Ascending aorta (tissue), 2 donors: ENCODE data around the gene KCND2. TPM values are rescaled to one million over a fixed set of nuclear protein-coding genes. Genes with fewer than 3 reads are reported as not detected.

Experiments used
- DNase-seq, 2 donors: peaks; one replicate each; pipeline ENCODE4 v3.0.0-alpha.2; 2019; ENCODE audit warnings: low spot score in 2 of 2
- H3K27ac ChIP-seq, 2 donors: fragments of 200-600 bp; sonication (generic); one replicate each; pipeline ENCODE4 v1.5.1; 2016 to 2017; ENCODE audit warnings: mild to moderate bottlenecking in 1 of 2
- H3K27me3 ChIP-seq: fragments of 200-600 bp; sonication (generic); one replicate; pipeline ENCODE4 v1.5.1; 2017
- H3K36me3 ChIP-seq, 2 donors: fragments of 200-600 bp; sonication (generic); one replicate each; pipeline ENCODE4 v1.5.1; 2016
- H3K4me1 ChIP-seq, 2 donors: fragments of 200-600 bp; sonication (generic); one replicate each; pipeline ENCODE4 v1.5.1; 2016 to 2017; ENCODE audit warnings: mild to moderate bottlenecking in 1 of 2
- H3K4me3 ChIP-seq, 2 donors: fragments of 200-600 bp; sonication (generic); one replicate each; pipeline ENCODE4 v1.5.1; 2016 to 2017; ENCODE audit warnings: mild to moderate bottlenecking in 1 of 2
- H3K9me3 ChIP-seq, 2 donors: fragments of 200-600 bp; sonication (generic); one replicate each; pipeline ENCODE4 v1.5.1; 2016
- CTCF ChIP-seq, 3 experiments: fragments of 200-600 bp in 2 of 3; fragments of 450-650 bp in 1 of 3; sonication (generic) in 2 of 3; IDR thresholded peaks; one replicate each; pipeline ENCODE4 v1.5.1; 2016 to 2019; ENCODE audit warnings: antibody characterized with exemption in 3 of 3, mild to moderate bottlenecking in 1 of 3, moderate library complexity in 1 of 3
- intact Hi-C: fragments of 100-400 bp; cut with DNase I; formaldehyde crosslinking; loops from one replicate; pipeline ENCODE4 v1.15.1; 2023
- total RNA-seq: library from RNA; depleted of rRNA; stranded (reverse); fragments of >200 nt; gene quantifications from one replicate; pipeline ENCODE4 v1.1.0, GENCODE V29; 2016

Gene KCND2
- total RNA-seq, 1 donor from 2014 or later: 0.21 TPM

- no peaks in the 10 kb centered on the region for H3K36me3 ChIP-seq
- no peaks in the 10 kb centered on the region for H3K27me3 ChIP-seq
- no peak overlapping the region for H3K27ac ChIP-seq
- no peaks in the 10 kb centered on the region for H3K4me1 ChIP-seq
- no peak for DNase-seq
- no peak for TF ChIP-seq CTCF (IDR thresholded peaks at IDR 0.05)
- H3K9me3 ChIP-seq: no peaks in the 10 kb centered on the region
- intact Hi-C loops: no loop called here
- H3K4me3 ChIP-seq: no peak overlapping the region
These were observed 314.3 kb downstream of the KCND2 start for GRCh38 chr7:120587243-120587642.

DNA sequence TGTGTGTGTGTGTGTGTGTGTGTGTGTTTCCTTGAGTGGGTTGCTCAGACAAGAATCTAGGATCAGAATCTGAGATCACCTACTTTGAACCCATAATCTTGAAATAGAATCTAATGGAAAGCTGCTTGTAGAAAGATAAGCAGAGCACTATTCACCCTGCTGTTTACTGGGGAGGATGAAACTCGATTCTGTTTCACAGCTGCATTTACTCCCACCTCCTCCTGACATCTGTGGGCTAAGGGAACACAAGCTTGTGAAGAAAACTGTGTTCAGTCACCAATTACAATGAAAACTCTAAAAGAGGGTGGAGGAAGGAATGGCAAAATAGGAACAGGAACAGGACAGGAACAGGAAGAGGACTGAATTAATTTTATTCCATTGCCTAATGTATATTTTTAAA is 315.4 kb downstream of the KCND2 start:
- no peaks in the 10 kb centered on the region for H3K27me3 ChIP-seq
- DNase-seq: no peak
- H3K36me3 ChIP-seq: no peaks in the 10 kb centered on the region
- no peak overlapping the region for H3K27ac ChIP-seq
- H3K9me3 ChIP-seq: no peaks in the 10 kb centered on the region
- TF ChIP-seq CTCF (IDR thresholded peaks at IDR 0.05): no peak
- no peaks in the 10 kb centered on the region for H3K4me1 ChIP-seq
- intact Hi-C loops: no loop called here
- no peak overlapping the region for H3K4me3 ChIP-seq

DNA sequence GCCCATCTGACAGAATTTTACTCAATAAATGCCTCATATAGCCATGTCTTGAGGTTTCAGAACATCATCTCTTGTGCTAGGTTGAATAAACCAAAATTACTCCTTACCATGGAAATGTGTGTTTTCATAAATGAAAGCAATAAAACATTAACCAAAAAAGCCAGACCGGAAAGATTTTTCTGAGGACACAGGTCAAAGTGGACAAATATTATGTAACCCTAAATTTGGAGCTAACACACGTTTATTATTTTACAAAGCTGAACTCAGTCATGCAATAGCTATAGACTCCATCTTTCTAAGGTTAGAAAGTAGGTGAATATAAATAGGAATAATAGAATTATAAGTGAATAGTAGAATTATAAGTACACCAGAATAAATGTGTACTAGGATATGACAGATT is 315.9 kb downstream of the KCND2 start:
- no peak for DNase-seq
- H3K27ac ChIP-seq: no peak overlapping the region
- intact Hi-C loops: no loop called here
- TF ChIP-seq CTCF (IDR thresholded peaks at IDR 0.05): no peak
- H3K4me1 ChIP-seq: no peaks in the 10 kb centered on the region
- H3K4me3 ChIP-seq: no peak overlapping the region
- no peaks in the 10 kb centered on the region for H3K27me3 ChIP-seq
- H3K36me3 ChIP-seq: no peaks in the 10 kb centered on the region
- no peaks in the 10 kb centered on the region for H3K9me3 ChIP-seq

DNA sequence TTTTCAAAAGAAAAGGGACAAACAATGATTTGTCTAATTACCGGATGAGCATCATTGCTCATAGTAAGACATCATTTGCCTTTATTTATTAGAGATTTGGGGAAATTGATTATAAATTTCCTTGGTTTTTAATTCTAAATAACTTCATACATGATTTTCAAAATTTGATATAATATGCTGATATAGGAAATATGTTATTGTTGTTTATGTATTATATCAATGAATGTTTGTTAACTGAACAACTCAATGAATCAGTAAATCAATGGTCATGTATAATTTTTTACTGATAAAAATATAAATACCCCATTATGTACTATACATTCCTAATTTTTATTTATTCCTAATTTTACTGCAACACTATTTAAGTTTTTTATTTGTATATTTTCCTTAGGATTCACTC is 327.6 kb downstream of the KCND2 start:
- no peaks in the 10 kb centered on the region for H3K4me1 ChIP-seq
- intact Hi-C loops: no loop called here
- H3K27ac ChIP-seq: no peak overlapping the region
- H3K4me3 ChIP-seq: no peak overlapping the region
- no peaks in the 10 kb centered on the region for H3K36me3 ChIP-seq
- DNase-seq: no peak
- H3K27me3 ChIP-seq: no peaks in the 10 kb centered on the region
- TF ChIP-seq CTCF (IDR thresholded peaks at IDR 0.05): no peak
- no peaks in the 10 kb centered on the region for H3K9me3 ChIP-seq

DNA sequence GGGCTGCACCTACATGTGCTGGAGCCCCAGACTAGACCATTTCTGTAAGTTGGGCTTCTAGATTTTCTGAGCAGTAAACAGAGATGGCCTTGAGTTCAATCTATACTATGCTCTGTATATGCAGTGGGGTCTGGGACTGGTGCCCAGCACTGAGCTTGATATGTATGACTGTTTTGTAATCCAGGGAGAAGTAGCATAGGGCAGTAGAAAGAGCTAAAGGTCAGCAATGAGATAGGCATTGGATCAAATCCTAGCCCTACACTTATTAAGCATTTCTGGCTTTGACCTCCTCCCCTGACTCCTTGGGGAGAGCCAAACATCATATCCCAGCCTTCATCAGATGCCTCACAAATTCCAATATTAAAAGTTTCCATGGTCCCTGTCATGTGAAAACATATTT is 330.4 kb downstream of the KCND2 start:
- H3K4me3 ChIP-seq: no peak overlapping the region
- no peaks in the 10 kb centered on the region for H3K4me1 ChIP-seq
- no peaks in the 10 kb centered on the region for H3K9me3 ChIP-seq
- no peak for DNase-seq
- H3K36me3 ChIP-seq: no peaks in the 10 kb centered on the region
- no peak overlapping the region for H3K27ac ChIP-seq
- intact Hi-C loops: no loop called here
- H3K27me3 ChIP-seq: no peaks in the 10 kb centered on the region
- no peak for TF ChIP-seq CTCF (IDR thresholded peaks at IDR 0.05)

DNA sequence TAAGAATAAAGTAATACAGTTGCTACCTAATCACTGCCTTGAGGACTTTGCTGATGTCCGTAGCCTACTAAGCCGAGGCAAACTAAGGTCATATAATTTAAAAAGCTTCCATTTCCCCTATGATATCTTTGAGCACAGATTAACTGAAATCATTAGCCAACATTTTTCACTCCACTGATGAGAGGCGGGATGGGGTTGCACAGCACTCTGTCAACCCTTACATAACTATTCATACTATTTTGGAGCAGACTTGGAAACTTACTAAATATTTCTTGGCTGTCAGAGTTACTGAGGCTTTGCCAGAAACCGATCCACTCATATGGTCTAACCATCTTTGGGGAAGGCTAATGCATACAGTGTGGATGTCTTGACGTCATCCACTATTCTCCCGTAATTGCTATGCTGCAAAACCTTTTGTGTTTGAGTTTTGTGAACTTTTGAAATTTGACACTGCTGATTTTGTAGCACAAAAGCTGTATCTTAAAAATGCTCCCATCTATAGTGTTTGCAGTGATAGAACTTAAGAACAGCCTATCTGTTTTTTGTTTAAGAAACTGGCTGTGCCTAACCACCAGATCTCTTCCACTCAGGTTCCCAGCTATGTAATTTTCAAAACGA is 336.3 kb downstream of the KCND2 start:
- TF ChIP-seq CTCF (IDR thresholded peaks at IDR 0.05): no peak
- Histone ChIP-seq H3K4me1 (no peaks in the 10 kb centered on the region), H3K4me3 (no peak overlapping the region), H3K27ac (no peak overlapping the region), H3K36me3 (no peaks in the 10 kb centered on the region), H3K9me3 (no peaks in the 10 kb centered on the region), H3K27me3 (no peaks in the 10 kb centered on the region)
- intact Hi-C loops: no loop called here
- no peak for DNase-seq
